ENCODE measurements around the gene ZBTB6. TPM values are rescaled to one million over a fixed set of nuclear protein-coding genes. Genes with fewer than 3 reads are reported as not detected.

Gene ZBTB6, protein sequence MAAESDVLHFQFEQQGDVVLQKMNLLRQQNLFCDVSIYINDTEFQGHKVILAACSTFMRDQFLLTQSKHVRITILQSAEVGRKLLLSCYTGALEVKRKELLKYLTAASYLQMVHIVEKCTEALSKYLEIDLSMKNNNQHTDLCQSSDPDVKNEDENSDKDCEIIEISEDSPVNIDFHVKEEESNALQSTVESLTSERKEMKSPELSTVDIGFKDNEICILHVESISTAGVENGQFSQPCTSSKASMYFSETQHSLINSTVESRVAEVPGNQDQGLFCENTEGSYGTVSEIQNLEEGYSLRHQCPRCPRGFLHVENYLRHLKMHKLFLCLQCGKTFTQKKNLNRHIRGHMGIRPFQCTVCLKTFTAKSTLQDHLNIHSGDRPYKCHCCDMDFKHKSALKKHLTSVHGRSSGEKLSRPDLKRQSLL
- 12.0 and 14.2 TPM in 2 replicates for total RNA-seq (2014; rRNA removed)
- polyA plus RNA-seq (2012): 2.6 TPM

DNA sequence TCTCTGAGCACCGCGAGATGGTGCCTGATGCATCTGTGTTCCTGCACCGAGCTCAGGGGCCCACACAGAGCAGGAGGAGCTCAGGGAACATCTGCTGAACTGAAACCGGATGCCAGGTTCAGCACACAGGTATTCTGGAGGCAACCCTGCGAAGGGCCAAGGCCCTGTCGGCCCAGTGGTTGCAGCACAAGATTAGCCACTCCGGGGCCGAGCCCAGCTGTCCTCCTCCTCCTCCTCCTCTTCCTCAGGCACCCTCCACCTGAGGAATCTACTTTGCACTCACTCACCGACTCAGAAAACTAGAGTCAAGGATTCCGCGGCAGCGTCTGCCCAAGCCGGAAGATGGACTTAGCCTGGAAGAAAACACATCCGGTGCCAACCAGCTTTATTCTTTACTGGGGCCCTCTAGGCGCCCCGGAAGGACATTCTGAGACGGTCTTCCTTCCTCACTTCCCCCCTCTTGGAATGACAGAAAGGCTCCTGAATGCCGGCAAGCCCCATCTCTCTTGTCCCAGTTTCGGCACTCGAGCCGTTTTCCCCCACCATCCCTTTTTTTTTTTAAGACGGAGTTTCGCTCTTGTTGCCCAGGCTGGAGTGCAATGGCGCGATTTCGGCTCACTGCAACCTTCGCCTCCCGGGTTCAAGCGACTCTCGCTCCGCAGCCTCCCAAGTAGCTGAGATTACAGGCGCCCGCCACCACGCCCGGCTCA is at the start of gene ZBTB6:
Gene ZBTB6, minus strand, starts transcription at position 360 of the 710 bp plus-strand sequence. CDS start 1,251 bp downstream, outside the sequence.
- peak; percentile 86 for DNase-seq (ENCODE audit: low read depth)

GRCh38 chr9:122961139-122961538 is 48.0 kb upstream of the ZBTB6 start:
- DNase-seq (ENCODE audit: low read depth): no peak

DNA sequence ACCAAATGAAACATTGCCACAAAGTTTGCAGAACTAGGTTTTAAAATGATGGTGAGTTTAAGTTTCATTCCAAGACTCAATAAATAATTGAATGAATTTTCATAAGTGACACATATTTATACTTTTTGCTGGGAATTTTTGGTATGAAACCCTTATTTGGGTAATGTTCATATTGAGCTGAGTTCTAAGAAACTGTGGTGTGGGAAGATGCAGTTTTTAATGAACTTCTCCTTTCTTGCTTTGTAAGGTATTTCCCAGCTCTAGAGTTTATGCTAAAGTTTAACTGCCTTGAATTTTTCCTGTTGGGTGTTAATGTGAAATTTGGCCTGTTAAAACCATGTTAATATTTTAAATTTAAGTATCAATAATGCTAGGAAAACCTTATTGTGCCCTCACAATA is 42.8 kb upstream of the ZBTB6 start:
- no peak for DNase-seq (ENCODE audit: low read depth)

DNA sequence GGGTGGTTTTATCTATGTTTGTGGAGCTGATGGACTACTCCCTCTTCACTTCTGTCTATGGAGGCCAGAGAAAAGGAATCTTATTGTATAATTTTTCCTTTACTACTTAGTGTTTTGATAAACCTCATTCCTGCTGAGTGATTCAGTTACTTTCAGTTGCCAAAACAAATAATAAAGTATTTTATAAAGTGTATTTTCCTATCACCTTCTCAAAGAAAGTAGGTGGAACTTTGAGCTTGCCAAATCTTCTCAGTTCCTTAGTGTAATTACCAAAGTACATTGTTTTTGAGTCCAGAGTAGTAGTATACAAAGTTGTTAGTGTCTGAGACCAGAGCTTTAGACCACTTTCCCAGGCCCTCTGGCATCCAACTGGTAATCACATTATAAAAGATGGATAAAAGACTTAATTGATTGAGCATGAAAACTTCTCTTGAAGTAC is 41.1 kb upstream of the ZBTB6 start:
- peak; percentile 32 for DNase-seq (ENCODE audit: low read depth)

- no peak for DNase-seq (ENCODE audit: low read depth)
Observed at GRCh38 chr9:122951056-122951455, 37.9 kb upstream of the ZBTB6 start.

- DNase-seq (ENCODE audit: low read depth): no peak
Observed at GRCh38 chr9:122950263-122950662, 37.1 kb upstream of the ZBTB6 start.

- no peak for DNase-seq (ENCODE audit: low read depth)
Observed at GRCh38 chr9:122949696-122950095, 36.6 kb upstream of the ZBTB6 start.

GRCh38 chr9:122948313-122948712 is 35.2 kb upstream of the ZBTB6 start:
- no peak for DNase-seq (ENCODE audit: low read depth)

- no peak for DNase-seq (ENCODE audit: low read depth)
Observed at GRCh38 chr9:122946461-122947005, 33.4 kb upstream of the ZBTB6 start.

DNA sequence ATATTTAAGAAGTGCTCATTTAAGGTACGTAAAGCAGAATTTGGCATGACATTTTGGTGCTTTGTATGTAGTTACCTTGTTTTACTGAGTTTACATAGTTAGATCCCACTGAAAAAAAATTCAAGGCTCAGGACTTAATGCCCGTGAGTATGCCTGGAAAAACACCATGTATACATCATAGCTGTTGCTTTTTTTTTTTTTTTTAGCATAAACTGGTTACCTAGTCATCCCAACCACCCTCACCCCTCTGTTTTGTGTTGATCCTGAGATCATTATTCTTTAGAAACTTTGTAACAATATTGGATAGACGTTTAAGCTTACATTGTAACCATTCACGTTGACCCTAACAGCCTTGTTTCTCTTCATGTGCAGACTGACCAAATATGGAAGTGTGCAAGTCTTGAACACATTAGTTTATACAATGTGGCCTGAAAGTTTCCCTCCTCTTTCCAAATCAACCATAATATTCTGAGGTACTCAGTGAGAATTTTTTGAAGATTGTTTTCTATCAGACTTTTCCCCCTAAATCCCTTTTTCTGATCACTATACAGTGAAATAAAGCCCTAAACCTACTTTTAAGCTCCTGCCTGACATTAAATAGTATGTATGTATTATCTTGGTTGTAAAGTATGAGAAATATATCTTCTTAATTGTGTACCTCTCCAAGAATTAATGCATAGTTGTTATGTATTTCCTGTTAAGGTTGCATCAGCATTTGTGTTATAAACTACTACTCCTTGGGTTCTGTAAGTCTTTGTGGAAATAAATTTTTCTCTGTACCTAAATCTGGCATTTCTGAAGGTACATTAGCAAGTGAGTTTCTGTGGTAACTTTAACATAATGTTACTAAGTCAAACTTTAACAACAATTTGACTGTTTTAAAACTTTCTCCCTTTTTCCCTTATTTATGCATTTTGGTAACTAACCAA is 32.1 kb upstream of the ZBTB6 start:
- DNase-seq (ENCODE audit: low read depth): no peak

DNA sequence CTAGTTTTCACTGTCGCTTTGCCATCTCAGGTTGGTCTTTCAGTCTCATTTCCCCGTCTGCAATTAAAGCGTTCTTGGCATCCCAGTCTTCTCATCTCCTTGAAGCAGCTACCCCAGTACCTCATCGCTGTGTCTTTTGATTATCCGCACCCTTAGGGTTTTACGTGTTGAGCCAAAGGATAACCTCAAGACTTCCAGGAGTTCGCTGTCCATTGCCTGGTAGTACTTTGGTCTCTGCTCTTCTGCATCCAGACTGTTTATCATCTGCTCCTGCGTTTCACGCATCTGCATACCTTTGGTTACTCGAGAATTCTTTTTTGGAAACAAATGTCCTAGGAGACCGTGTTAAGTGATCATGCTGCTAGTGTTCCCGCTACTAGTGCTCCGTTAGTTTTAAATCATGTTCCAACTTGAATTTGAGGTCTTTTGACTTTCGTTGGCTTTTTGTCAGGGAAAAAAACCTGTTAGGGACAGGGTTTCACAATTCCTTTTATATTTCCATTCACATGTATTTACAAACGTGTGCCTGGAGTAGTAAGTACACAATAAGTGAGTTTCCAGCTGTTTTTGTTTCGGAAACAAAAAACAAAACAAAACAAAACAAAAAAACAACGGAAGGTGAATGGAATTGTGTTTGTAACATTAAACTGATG is 28.6 kb upstream of the ZBTB6 start:
- peak; percentile 33 for DNase-seq (ENCODE audit: low read depth)

DNA sequence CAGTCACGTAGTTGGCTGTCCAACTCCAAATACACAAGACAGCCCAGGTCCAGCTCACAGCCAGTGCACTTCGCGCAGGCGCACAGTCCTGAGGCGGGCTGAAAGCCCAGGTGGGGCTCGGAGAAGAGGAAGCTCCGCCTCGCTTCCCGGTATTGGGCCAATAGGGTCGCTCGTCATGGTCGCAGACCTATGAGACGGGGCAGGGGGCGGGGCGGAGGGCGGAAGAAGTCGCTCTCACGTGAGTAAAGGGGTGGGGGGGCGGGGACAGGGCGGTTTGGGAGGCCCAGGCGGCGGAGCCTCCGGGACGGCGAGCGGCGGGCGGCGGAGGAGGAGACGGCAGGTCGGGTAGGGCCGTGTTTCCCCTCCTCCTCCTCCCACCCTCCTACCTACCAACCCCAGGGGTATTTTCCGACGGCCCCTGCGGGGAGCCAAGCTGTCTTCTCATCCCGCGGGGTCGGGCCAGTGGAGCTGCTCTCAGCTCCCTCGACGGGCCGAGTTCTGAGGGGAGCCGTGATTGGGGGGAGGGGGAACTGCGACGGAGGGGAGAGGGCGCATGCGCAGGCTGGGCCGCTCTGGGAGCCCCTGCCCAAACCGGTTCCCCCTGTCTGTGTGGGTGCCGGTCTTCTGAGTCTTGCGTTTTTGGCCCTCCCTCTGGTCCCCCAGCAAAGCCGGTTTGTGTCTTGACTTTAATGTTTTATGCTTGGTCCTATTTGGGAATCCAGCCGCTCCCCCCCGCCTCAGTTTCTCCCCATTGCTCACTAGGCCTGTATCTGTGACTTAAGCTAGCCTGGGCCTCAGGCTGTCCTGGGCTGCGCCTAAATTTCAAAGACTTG is 27.8 kb upstream of the ZBTB6 start, which contains the start of gene RABGAP1:
Gene RABGAP1, plus strand, starts transcription at position 272 of the 833 bp plus-strand sequence. CDS start 16,040 bp downstream, outside the sequence.
- DNase-seq (ENCODE audit: low read depth): peak; percentile 96

DNA sequence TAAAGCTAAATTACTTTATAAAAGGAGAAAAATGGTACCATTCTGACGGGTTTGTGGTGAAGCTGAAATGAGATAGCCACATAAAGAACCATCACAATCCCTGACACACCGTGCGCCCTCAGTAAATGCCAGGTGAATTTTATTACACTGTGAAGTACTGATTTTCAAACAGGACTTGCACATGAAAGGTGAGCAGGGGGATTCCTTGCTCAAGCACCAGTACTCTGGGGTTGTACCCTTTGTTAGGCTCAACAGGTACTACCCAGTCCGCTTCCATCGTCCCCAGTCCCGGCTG is 27.3 kb upstream of the ZBTB6 start:
- DNase-seq (ENCODE audit: low read depth): no peak

- no peak for DNase-seq (ENCODE audit: low read depth)
Observed at GRCh38 chr9:122939601-122940000, 26.5 kb upstream of the ZBTB6 start.

GRCh38 chr9:122936883-122937282 is 23.8 kb upstream of the ZBTB6 start:
- DNase-seq (ENCODE audit: low read depth): no peak

DNA sequence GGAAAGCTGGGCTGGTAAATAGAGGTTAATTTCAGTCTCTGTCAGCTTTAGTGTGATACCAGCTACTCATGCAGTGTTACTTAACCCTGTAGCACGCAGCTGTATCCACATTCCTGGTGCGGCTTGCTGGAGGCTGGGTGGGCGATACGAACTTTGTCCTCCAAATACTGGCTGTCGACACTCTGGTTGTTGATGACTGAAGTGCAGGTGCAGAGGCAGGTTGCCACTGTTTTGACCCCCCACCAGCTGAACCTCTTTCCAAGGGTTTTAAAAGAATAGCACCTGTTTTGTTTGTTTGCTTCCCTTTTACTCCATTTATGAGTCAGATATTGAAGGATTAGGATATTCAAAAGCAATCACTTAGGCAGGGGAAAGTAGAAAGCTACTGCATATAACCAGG is 23.3 kb upstream of the ZBTB6 start:
- DNase-seq (ENCODE audit: low read depth): no peak

DNA sequence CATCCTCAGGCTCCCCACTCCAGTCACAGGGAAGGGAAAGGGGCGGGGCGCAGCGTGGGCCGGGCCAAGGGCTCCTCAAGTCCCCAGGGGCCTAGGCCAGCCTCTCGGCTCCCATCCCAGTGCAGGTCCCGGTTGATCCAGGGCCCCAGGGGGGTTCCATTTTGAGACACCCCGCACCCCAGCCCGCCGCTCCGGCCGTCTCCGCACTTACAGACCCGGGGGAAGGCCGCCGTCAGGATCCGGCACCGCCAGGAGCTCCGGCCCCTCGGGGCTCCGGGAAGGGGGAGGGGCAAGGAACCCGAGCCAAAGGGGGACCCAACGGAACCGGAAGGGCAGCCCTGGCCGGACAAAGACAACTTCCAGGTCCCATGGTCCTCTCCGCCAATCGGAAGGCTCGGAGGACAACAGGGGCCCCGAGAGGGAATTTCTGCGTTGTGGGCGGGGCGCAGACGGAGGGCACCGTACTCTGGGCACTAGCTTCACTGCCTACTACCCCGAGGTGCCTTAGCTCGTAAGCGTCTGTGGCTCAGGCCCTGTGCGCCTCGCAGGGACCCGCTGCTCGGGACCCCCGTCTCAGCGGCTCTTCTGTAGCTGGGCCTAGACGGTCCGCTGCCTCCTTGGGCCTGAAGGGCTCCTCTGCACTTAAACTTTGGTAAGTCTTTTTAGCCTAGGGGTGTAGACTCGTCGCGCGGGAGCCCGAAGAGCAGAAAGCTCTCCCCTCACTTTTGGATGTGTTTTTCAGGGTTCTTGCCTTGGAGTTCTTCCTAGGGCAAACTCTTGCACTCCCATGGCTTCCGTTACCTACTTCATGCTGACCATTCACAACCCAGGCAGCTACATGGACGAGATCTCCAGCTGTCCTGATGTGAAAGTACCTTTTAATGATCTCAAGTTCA is 18.4 kb upstream of the ZBTB6 start, which contains the start of gene ZBTB26:
Gene ZBTB26, minus strand, starts transcription at position 287 of the 896 bp plus-strand sequence. CDS start 11,578 bp downstream, outside the sequence.
- peak; percentile 96 for DNase-seq (ENCODE audit: low read depth)

DNA sequence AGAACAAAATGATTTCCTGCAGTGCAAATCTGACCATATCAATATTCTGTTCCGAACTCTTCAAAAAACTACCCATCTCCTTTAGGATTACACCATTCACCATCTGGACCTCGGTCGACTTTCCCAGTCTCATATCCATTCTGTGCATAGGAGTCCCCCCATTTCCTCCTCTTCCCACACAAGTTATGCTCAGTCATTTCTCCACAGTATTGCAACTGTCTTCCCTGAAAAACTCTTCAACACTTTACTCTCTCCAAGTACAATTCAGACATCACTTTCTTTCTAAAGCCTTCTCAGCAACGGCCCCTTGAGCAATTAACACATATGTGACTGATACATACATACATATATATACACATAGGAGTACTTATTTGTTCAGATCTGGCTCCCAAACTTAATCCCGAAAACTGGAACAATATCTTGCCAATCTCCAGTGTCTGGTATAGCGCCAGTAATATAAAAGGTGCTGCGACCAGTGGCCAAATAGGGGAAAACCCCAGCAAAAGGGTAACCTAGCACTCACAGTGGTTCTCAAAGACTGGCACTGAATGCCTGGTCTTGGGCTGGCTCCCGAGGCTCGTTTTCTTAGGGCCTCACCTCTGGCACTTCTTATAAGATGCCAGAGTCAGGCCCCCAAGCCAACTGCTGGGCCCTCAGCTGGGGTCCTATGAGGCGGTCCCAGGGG is 17.6 kb upstream of the ZBTB6 start:
- no peak for DNase-seq (ENCODE audit: low read depth)
